Mucosa of rectum (tissue), 2 donors: ENCODE measurements around the gene RPH3AL.

Experiments used
- H3K27ac ChIP-seq, 2 donors: one replicate each; pipeline ENCODE4 v1.7.0; 2013; ENCODE audit warnings: inconsistent platforms in 2 of 2, low read depth in 2 of 2, low read length in 2 of 2
- H3K27me3 ChIP-seq, 2 donors: one replicate each; pipeline ENCODE4 v1.7.0; 2013; ENCODE audit warnings: low read length in 2 of 2; ENCODE audit not compliant: control insufficient read depth in 2 of 2, insufficient read depth in 2 of 2
- H3K36me3 ChIP-seq, 2 donors: one replicate each; pipeline ENCODE4 v1.7.0; 2013; ENCODE audit warnings: low read length in 2 of 2; ENCODE audit not compliant: control insufficient read depth in 2 of 2, insufficient read depth in 2 of 2
- H3K4me1 ChIP-seq, 2 donors: one replicate each; pipeline ENCODE4 v1.7.0; 2013; ENCODE audit warnings: low read length in 2 of 2, mild to moderate bottlenecking in 1 of 2; ENCODE audit not compliant: control insufficient read depth in 2 of 2, insufficient read depth in 2 of 2
- H3K4me3 ChIP-seq, 2 donors: one replicate each; pipeline ENCODE4 v1.7.0; 2013; ENCODE audit warnings: low read length in 2 of 2
- H3K9ac ChIP-seq, 2 donors: one replicate each; pipeline ENCODE4 v1.7.0; 2013; ENCODE audit warnings: low read length in 2 of 2, low read depth in 1 of 2, mild to moderate bottlenecking in 1 of 2
- H3K9me3 ChIP-seq, 2 donors: one replicate each; pipeline ENCODE4 v1.7.0; 2013; ENCODE audit warnings: low read length in 2 of 2; ENCODE audit not compliant: control insufficient read depth in 2 of 2
- donor health status: healthy.
- donor health status: Normal muscosa, but diverticular disease.

RPH3AL gene

GRCh38 chr17:353213-353837, 718 bp upstream of the RPH3AL start:
- Histone ChIP-seq H3K9ac (peak overlapping the region; percentile 73 to 84), H3K4me3 (peak overlapping the region; percentile 38 to 67), H3K4me1 (peaks cover 46 to 58% of the 10 kb centered on the region in 2 donors), H3K9me3 (no peaks in the 10 kb centered on the region), H3K36me3 (no peaks in the 10 kb centered on the region), H3K27me3 (no peaks in the 10 kb centered on the region), H3K27ac (peak overlapping the region; percentile 95 to 97)

- H3K27ac ChIP-seq = peak overlapping the region; percentile 95 to 97
- peak overlapping the region; percentile 73 to 84 for H3K9ac ChIP-seq
- peak overlapping the region; percentile 51 to 67 for H3K4me3 ChIP-seq
- no peaks in the 10 kb centered on the region for H3K9me3 ChIP-seq
- H3K36me3 ChIP-seq = no peaks in the 10 kb centered on the region
- H3K4me1 ChIP-seq = peaks cover 46 to 62% of the 10 kb centered on the region in 2 donors
- H3K27me3 ChIP-seq = no peaks in the 10 kb centered on the region
These were observed 659 bp downstream of the RPH3AL start for GRCh38 chr17:351875-352420.

DNA sequence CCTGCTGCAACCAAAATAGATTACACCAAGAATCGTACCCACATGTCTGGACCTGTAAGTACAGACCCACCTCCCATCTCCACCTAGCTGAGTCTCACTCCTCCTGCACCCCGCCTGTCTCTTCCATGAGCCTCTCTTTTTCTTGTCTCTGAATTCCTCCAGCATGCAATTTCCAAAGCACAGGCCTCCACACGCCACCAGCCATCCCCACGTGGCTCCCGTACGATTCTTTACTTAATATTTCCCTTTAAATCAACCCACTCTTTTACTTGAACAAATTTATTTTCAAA, 1.2 kb downstream of the RPH3AL start:
- H3K9me3 ChIP-seq = no peaks in the 10 kb centered on the region
- peaks cover 46 to 62% of the 10 kb centered on the region in 2 donors for H3K4me1 ChIP-seq
- peak overlapping the region; percentile 95 to 97 for H3K27ac ChIP-seq
- no peaks in the 10 kb centered on the region for H3K36me3 ChIP-seq
- H3K27me3 ChIP-seq = no peaks in the 10 kb centered on the region
- no peak overlapping the region for H3K4me3 ChIP-seq
- H3K9ac ChIP-seq = peak overlapping the region in 1 of 2 donors; percentile 73

GRCh38 chr17:350706-351448, 1.7 kb downstream of the RPH3AL start:
- no peaks in the 10 kb centered on the region for H3K9me3 ChIP-seq
- no peaks in the 10 kb centered on the region for H3K36me3 ChIP-seq
- peak overlapping the region in 1 of 2 donors; percentile 73 for H3K9ac ChIP-seq
- no peaks in the 10 kb centered on the region for H3K27me3 ChIP-seq
- H3K4me3 ChIP-seq = no peak overlapping the region
- peaks cover 46 to 62% of the 10 kb centered on the region in 2 donors for H3K4me1 ChIP-seq
- peak overlapping the region; percentile 95 to 97 for H3K27ac ChIP-seq

GRCh38 chr17:349666-350065, 2.9 kb downstream of the RPH3AL start:
- H3K4me3 ChIP-seq = no peak overlapping the region
- no peaks in the 10 kb centered on the region for H3K9me3 ChIP-seq
- peak overlapping the region; percentile 95 to 97 for H3K27ac ChIP-seq
- H3K4me1 ChIP-seq = peaks cover 46 to 60% of the 10 kb centered on the region in 2 donors
- no peaks in the 10 kb centered on the region for H3K36me3 ChIP-seq
- H3K9ac ChIP-seq = peak overlapping the region; percentile 27 to 49
- H3K27me3 ChIP-seq = no peaks in the 10 kb centered on the region

DNA sequence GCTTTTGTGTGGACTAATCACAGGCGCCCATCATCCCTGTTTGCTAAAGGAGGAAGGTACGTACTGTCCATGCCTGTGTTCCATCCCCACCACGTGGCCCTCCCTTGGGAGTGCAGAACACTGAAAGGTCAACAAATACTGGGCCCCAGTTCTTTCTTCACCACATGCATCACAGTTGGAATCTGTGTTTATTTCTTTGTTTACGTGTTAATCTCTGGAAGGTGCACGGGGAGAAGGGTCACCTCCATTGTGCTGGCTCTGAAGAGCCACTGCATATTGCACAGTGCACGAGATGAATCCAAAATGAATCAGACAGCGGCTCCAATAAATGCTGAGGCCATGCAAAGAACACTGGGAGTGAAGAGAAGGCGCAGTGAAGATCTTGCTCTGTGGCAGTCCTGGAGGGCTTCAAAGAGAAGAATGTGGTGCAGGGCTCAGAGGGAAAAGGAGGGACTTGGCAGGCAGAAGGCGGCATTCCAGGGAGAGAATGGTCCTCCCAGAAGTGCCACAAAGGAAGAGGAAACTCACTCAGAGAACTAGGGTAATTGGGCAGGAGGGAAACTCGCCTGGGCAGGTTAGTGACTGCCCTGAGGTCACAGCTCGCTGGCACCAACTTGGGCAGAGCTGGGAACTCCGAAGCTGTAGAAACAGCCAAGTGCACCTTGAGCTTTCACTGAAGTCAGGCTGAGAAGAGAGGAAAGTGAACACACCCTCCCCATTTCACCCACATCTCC, 3.7 kb downstream of the RPH3AL start:
- Histone ChIP-seq H3K4me3 (no peak overlapping the region), H3K4me1 (peaks cover 46 to 56% of the 10 kb centered on the region in 2 donors), H3K27me3 (no peaks in the 10 kb centered on the region), H3K9ac (no peak overlapping the region), H3K9me3 (no peaks in the 10 kb centered on the region), H3K36me3 (no peaks in the 10 kb centered on the region), H3K27ac (peak overlapping the region; percentile 49 to 97)

DNA sequence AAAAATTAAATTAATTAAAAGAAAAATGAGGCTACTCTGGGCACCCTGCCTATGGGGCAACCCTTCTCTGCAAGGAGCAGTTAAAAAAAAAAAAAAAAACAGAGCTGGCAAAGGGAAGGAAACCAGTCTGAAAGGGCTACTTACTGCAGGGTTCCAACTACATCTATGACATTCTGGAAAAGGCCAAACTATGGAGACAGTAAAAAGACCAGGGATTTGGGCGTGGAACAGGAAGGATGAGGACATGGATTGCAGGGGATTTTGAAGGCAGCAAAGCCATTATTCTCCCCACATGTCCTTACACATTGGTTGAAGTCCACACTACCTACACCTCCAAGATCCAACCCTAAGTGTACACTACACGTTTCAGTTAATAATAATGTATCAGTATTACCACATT, 4.6 kb downstream of the RPH3AL start:
- no peak overlapping the region for H3K27ac ChIP-seq
- H3K36me3 ChIP-seq = no peaks in the 10 kb centered on the region
- H3K4me1 ChIP-seq = peaks cover 42 to 48% of the 10 kb centered on the region in 2 donors
- H3K4me3 ChIP-seq = no peak overlapping the region
- no peaks in the 10 kb centered on the region for H3K27me3 ChIP-seq
- no peak overlapping the region for H3K9ac ChIP-seq
- no peaks in the 10 kb centered on the region for H3K9me3 ChIP-seq

- Histone ChIP-seq H3K4me1 (peaks cover 36 to 42% of the 10 kb centered on the region in 2 donors), H3K27ac (no peak overlapping the region), H3K36me3 (no peaks in the 10 kb centered on the region)
These were observed 5.2 kb downstream of the RPH3AL start for GRCh38 chr17:347309-347899.

GRCh38 chr17:345992-346785, 6.4 kb downstream of the RPH3AL start:
- no peak overlapping the region for H3K4me3 ChIP-seq
- H3K36me3 ChIP-seq = no peaks in the 10 kb centered on the region
- H3K9me3 ChIP-seq = no peaks in the 10 kb centered on the region
- H3K4me1 ChIP-seq = peaks cover 25 to 31% of the 10 kb centered on the region in 2 donors
- H3K27ac ChIP-seq = no peak overlapping the region
- no peak overlapping the region for H3K9ac ChIP-seq
- H3K27me3 ChIP-seq = no peaks in the 10 kb centered on the region

More at GRCh38 chr17:347309-347899, 5.2 kb downstream of the RPH3AL start:
- H3K27me3 ChIP-seq = no peaks in the 10 kb centered on the region
- H3K9ac ChIP-seq = no peak overlapping the region
- no peak overlapping the region for H3K4me3 ChIP-seq
- H3K9me3 ChIP-seq = no peaks in the 10 kb centered on the region
